NCI-H2081 treated with DMSO at 0.1 percent for 48 hours (cell line): ENCODE results near the gene MCRIP1.

ENCODE experiments used
- DNase-seq: peaks from one replicate; lab custom pipeline; 2025; lab: John Stamatoyannopoulos, UW

Gene MCRIP1

GRCh38 chr17:81803728-81804558 lies 29.1 kb downstream of the MCRIP1 start, which contains the start of gene GCGR:
Gene GCGR, plus strand, starts transcription at chr17:81804150. Its CDS starts 4,869 bp downstream, at chr17:81809019.
- no peak for DNase-seq

GRCh38 chr17:81802856-81803643 lies 30.0 kb downstream of the MCRIP1 start:
- no peak for DNase-seq

- no peak for DNase-seq
These were observed 30.9 kb downstream of the MCRIP1 start for GRCh38 chr17:81802048-81802758.

- no peak for DNase-seq
These were observed 31.8 kb downstream of the MCRIP1 start for GRCh38 chr17:81801327-81801726.

GRCh38 chr17:81794509-81794908 lies 38.6 kb downstream of the MCRIP1 start:
- DNase-seq = no peak

- no peak for DNase-seq
These were observed 39.0 kb downstream of the MCRIP1 start for GRCh38 chr17:81794074-81794476.

GRCh38 chr17:81792675-81793615 lies 40.1 kb downstream of the MCRIP1 start:
- no peak for DNase-seq
